OCI-LY1 (cell line): ENCODE data around the gene ZBTB47.

Experiments
- H2AFZ ChIP-seq: fragments of 200-600 bp; sonication (generic), shearing (Covaris generic); 2 replicates; pipeline ENCODE4 v1.6.0; 2014; ENCODE audit warnings: antibody characterized with exemption, mild to moderate bottlenecking, low read length
- H3F3A ChIP-seq: fragments of 200-600 bp; sonication (generic), shearing (Covaris generic); 2 replicates; pipeline ENCODE4 v1.6.0; 2014; ENCODE audit warnings: mild to moderate bottlenecking, antibody characterized with exemption, low read length, moderate library complexity; ENCODE audit not compliant: insufficient read depth
- H3K27ac ChIP-seq: fragments of 200-600 bp; sonication (generic); 2 replicates; pipeline ENCODE4 v1.5.1; 2014; ENCODE audit warnings: low read length, mixed run types, mild to moderate bottlenecking, low read depth; ENCODE audit not compliant: poor library complexity, severe bottlenecking
- H3K27me3 ChIP-seq: fragments of 200-600 bp; sonication (generic); 2 replicates; pipeline ENCODE4 v1.6.0; 2014; ENCODE audit warnings: antibody characterized with exemption, mild to moderate bottlenecking, low read length, moderate library complexity; ENCODE audit not compliant: insufficient read depth
- H3K36me3 ChIP-seq: fragments of 200-600 bp; sonication (generic); 2 replicates; pipeline ENCODE4 v1.6.1; 2014; ENCODE audit warnings: mild to moderate bottlenecking, antibody characterized with exemption, low read length, moderate library complexity, mixed read lengths; ENCODE audit not compliant: insufficient read depth
- H3K4me1 ChIP-seq: fragments of 200-600 bp; sonication (generic); 2 replicates; pipeline ENCODE4 v1.5.1; 2014; ENCODE audit warnings: mild to moderate bottlenecking, low read length, moderate library complexity; ENCODE audit not compliant: insufficient read depth, severe bottlenecking
- H3K4me2 ChIP-seq: fragments of 200-600 bp; sonication (generic), shearing (Covaris generic); 2 replicates; pipeline ENCODE4 v1.6.1; 2014; ENCODE audit warnings: low read length
- H3K4me3 ChIP-seq: fragments of 200-600 bp; sonication (generic); 2 replicates; pipeline ENCODE4 v1.5.1; 2014; ENCODE audit warnings: low read length, low read depth, mild to moderate bottlenecking, mixed read lengths; ENCODE audit not compliant: poor library complexity, severe bottlenecking
- H3K79me2 ChIP-seq: fragments of 200-600 bp; shearing (Covaris generic); 2 replicates; pipeline ENCODE4 v1.6.1; 2016; ENCODE audit warnings: mixed run types, low read length, mixed read lengths; ENCODE audit not compliant: insufficient read depth
- H3K9ac ChIP-seq: fragments of 200-600 bp; sonication (generic), shearing (Covaris generic); 2 replicates; pipeline ENCODE4 v1.6.1; 2014; ENCODE audit warnings: mild to moderate bottlenecking, low read length, mixed read lengths
- H3K9me2 ChIP-seq: fragments of 200-600 bp; sonication (generic), shearing (Covaris generic); 2 replicates; pipeline ENCODE4 v1.6.1; 2014; ENCODE audit warnings: low read depth, mild to moderate bottlenecking, low read length, mixed read lengths
- H3K9me3 ChIP-seq: fragments of 200-600 bp; shearing (Covaris generic); 2 replicates; pipeline ENCODE4 v1.6.1; 2014; ENCODE audit warnings: low read length, mixed read lengths
- H4K20me1 ChIP-seq: fragments of 200-600 bp; sonication (generic), shearing (Covaris generic); 2 replicates; pipeline ENCODE4 v1.6.0; 2016; ENCODE audit warnings: mild to moderate bottlenecking, low read length; ENCODE audit not compliant: insufficient read depth
- EZH2 ChIP-seq: fragments of 200-600 bp; sonication (generic), shearing (Covaris generic); IDR thresholded peaks from 2 replicates; pipeline ENCODE4 v1.8.0; 2017; ENCODE audit warnings: borderline replicate concordance, mixed run types, mild to moderate bottlenecking, antibody characterized with exemption, low read length, moderate library complexity, mixed read lengths
- TF ChIP-seq, protein P1 (sequence below): fragments of 200-600 bp; sonication (generic), shearing (Covaris generic); IDR thresholded peaks from 2 replicates; pipeline ENCODE4 v1.5.1; 2017; ENCODE audit warnings: mild to moderate bottlenecking, antibody characterized with exemption, low read length, moderate library complexity, mixed read lengths

Gene ZBTB47

GRCh38 chr3:42681361-42682038 lies 28.0 kb downstream of the ZBTB47 start:
- Histone ChIP-seq H3K9ac (no peak overlapping the region), H3K9me3 (no peaks in the 10 kb centered on the region), H3K4me2 (no peak overlapping the region), H4K20me1 (no peaks in the 10 kb centered on the region), H3K79me2 (no peaks in the 10 kb centered on the region), H3K36me3 (no peaks in the 10 kb centered on the region), H3K4me1 (no peaks in the 10 kb centered on the region), H3K27me3 (no peaks in the 10 kb centered on the region), H3F3A (no peaks in the 10 kb centered on the region), H3K27ac (no peak overlapping the region), H3K9me2 (no peaks in the 10 kb centered on the region), H3K4me3 (no peak overlapping the region), H2AFZ (no peak overlapping the region)
- no peak for TF ChIP-seq EZH2
- TF ChIP-seq, protein P1, sequence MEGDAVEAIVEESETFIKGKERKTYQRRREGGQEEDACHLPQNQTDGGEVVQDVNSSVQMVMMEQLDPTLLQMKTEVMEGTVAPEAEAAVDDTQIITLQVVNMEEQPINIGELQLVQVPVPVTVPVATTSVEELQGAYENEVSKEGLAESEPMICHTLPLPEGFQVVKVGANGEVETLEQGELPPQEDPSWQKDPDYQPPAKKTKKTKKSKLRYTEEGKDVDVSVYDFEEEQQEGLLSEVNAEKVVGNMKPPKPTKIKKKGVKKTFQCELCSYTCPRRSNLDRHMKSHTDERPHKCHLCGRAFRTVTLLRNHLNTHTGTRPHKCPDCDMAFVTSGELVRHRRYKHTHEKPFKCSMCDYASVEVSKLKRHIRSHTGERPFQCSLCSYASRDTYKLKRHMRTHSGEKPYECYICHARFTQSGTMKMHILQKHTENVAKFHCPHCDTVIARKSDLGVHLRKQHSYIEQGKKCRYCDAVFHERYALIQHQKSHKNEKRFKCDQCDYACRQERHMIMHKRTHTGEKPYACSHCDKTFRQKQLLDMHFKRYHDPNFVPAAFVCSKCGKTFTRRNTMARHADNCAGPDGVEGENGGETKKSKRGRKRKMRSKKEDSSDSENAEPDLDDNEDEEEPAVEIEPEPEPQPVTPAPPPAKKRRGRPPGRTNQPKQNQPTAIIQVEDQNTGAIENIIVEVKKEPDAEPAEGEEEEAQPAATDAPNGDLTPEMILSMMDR: no peak

- H3F3A ChIP-seq: no peaks in the 10 kb centered on the region
- H3K4me2 ChIP-seq: no peak overlapping the region
- H3K9me3 ChIP-seq: no peaks in the 10 kb centered on the region
- no peak overlapping the region for H3K4me3 ChIP-seq
- no peaks in the 10 kb centered on the region for H3K9me2 ChIP-seq
- H3K27ac ChIP-seq: no peak overlapping the region
- H2AFZ ChIP-seq: no peak overlapping the region
- TF ChIP-seq EZH2: no peak
- TF ChIP-seq, protein P1: no peak
- H3K9ac ChIP-seq: no peak overlapping the region
- H3K27me3 ChIP-seq: no peaks in the 10 kb centered on the region
- H3K4me1 ChIP-seq: no peaks in the 10 kb centered on the region
- H3K79me2 ChIP-seq: no peaks in the 10 kb centered on the region
- H3K36me3 ChIP-seq: no peaks in the 10 kb centered on the region
- H4K20me1 ChIP-seq: no peaks in the 10 kb centered on the region
These were observed 29.0 kb downstream of the ZBTB47 start for GRCh38 chr3:42682301-42683070.

GRCh38 chr3:42683875-42684598 lies 30.5 kb downstream of the ZBTB47 start:
- no peak overlapping the region for H2AFZ ChIP-seq
- H3K9me3 ChIP-seq: no peaks in the 10 kb centered on the region
- H3K36me3 ChIP-seq: no peaks in the 10 kb centered on the region
- no peaks in the 10 kb centered on the region for H3K4me1 ChIP-seq
- no peaks in the 10 kb centered on the region for H4K20me1 ChIP-seq
- H3K9ac ChIP-seq: no peak overlapping the region
- no peaks in the 10 kb centered on the region for H3K9me2 ChIP-seq
- H3K79me2 ChIP-seq: no peaks in the 10 kb centered on the region
- H3K27me3 ChIP-seq: no peaks in the 10 kb centered on the region
- no peak overlapping the region for H3K4me3 ChIP-seq
- H3F3A ChIP-seq: no peaks in the 10 kb centered on the region
- TF ChIP-seq EZH2: no peak
- TF ChIP-seq, protein P1: no peak
- H3K27ac ChIP-seq: no peak overlapping the region
- H3K4me2 ChIP-seq: no peak overlapping the region
